ENCODE measurements around the gene TPH2.

TPH2 gene

DNA sequence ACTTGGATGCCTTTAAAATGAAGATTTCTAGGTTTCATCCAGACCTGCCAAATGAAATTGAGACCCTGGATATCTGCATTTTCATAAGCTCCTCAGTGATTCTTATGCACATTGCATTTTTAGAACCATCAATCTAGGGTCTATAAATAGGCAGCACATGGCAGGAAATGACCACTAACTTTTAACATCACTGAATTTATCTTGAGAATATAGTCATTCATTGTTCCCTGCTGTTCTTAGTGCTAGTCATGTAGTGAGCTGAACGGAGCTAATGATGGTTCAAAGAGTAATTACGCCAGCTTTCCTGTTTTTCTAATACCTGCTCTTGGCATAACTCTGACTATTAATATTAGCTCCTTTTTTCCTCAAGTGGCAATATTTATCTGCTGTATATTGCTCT is 91.6 kb downstream of the TPH2 start:
- DNase-seq (ENCODE audit: extremely low read depth in 1 of 2, low read depth in 1 of 2) = no peak

DNA sequence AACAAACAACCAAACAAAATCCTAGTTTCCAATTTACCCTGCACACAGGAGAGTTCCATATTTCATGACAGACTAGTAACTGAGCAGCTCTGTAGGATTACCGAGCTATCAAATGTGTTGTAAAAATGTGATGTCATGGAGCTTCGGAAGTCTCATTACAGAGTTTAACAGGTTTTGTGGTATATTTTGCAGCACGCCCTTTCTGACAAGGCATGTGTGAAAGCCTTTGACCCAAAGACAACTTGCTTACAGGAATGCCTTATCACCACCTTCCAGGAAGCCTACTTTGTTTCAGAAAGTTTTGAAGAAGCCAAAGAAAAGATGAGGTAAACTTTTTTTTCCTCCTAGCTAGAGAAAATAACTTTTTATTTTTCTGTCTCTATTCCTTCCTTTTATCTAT is 92.4 kb downstream of the TPH2 start:
- no peak for DNase-seq (ENCODE audit: extremely low read depth in 1 of 2, low read depth in 1 of 2)

DNA sequence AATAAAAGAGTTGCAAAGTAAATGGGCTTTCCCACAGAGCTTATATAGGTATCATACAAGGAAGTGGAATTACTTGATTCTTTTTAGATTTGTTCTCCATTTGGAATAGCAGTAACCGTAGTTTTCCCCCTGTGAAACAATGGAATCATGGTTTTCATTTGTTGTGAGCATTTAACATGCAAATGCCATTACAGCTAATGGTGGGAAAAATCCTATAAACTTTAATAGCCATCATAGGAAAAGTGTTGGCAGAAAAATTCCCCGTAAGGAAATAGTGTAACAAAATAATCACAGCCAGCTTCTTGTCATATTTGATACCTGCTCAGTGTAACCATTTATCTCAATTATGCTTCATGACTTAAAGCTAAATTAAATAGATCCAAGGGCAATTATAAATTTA is 95.3 kb downstream of the TPH2 start:
- no peak for DNase-seq (ENCODE audit: extremely low read depth in 1 of 2, low read depth in 1 of 2)

DNA sequence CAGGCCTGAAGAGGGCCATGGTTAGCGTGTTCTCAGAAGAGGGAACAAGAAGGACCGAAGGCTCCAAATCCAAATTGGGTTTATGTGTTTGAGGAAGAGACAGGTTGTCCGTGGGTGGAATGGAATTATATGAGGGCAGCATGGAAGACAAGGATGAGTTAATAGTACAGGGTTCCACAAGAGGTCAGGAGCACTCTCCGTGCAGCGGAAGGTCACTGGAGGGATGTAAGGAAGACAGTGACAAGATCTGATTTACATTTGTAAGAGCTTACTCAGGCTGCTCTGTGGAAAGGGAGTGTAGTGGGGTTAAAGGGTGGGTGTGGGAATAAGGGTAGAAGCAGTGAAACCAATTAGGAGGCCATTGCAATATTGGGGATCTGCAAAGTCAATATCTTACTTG is 97.0 kb downstream of the TPH2 start:
- DNase-seq (ENCODE audit: extremely low read depth in 1 of 2, low read depth in 1 of 2) = no peak

DNA sequence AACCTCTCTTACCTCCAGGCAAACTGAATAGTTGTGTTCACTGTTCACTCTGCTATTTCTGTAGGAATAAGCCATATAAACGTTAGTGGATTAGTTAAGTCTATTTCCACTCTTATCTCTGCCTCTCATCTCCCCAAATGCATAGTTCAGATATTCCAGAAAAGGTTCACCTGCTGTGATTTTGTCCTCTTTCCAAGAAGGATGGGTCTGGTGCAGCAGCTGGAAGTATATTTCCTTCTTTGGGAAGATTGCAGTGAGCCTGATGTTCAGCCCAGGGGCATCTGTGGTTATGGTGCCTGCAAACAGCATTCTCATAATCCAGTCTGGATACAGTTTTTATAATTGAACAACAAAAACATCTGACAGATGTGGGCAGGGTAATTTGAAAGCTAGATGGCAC is 97.7 kb downstream of the TPH2 start:
- DNase-seq (ENCODE audit: extremely low read depth in 1 of 2, low read depth in 1 of 2) = no peak

DNA sequence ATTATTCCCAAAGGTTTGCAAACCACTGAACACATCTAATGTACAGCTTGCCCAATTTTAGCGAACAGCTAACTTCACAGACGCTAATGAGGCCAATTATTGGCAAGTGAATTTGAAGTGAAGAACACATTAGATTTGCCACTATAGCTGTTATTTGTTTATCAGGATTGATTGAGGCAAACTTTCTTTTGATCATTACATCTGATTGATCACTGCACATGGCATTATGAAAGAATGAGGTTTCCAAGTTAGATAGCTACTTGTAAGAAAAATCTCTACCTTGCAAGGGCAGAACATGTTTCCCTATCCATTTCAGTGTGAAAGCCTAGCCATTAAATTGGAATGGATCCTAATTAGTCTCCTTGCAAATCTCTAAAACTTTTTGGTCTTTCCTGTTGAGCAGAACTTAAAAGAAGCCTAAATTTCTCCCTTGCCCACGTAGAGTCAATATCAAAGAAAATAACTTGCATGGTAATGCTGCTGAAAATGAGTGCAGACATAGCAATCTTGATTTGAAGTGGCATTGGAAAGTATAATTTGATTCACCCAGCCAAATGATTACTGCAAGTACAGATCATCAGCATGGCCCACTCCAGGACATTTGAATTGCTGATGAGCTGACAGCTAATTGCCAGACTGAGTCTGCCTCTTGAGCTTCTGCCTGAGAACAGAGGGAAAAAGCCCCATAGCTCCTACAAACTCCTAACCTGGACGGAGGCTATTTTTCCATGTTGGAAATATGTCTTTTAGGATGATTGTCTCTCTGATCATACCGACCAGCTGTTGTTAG is 98.6 kb downstream of the TPH2 start:
- no peak for DNase-seq (ENCODE audit: extremely low read depth in 1 of 2, low read depth in 1 of 2)

DNA sequence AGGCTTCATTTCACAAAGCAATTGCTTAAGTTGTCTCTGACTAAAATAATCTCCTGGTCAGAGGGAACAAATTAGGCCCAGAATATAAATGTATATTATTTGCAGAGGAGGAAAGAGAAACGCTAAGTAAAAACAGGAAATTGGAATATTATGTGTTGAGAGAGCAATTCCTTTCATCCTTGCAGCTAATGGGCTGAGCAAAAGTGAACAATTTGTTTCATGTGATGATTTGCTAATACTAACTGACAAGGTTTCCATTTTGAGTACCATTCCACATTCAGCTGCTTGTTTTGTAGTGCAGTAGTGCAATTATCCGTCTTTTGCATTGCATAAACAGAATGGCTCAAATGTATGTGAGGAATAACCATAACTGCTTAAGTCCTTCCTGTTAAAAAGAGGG is 103.2 kb downstream of the TPH2 start:
- no peak for DNase-seq (ENCODE audit: extremely low read depth in 1 of 2, low read depth in 1 of 2)

DNA sequence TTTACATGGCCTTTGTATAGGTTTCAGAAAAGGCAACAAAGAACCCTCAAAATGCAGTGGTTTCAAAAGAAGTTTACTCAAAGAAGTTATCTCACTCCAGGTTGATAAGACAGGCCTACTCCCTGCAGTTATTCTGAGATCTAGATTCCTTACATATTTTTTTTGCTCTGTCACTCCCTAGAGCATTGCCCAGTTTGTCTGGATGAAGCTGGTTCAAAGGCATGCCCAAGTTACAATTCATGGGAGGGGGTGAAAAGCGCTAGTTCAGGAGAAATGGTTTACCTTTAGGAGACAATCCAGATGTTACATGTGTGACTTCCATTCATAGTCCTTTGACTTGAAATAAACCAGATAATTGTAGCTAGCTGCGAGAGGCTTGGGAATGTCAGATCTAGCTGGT is 115.0 kb downstream of the TPH2 start:
- no peak for DNase-seq (ENCODE audit: extremely low read depth in 1 of 2, low read depth in 1 of 2)

DNA sequence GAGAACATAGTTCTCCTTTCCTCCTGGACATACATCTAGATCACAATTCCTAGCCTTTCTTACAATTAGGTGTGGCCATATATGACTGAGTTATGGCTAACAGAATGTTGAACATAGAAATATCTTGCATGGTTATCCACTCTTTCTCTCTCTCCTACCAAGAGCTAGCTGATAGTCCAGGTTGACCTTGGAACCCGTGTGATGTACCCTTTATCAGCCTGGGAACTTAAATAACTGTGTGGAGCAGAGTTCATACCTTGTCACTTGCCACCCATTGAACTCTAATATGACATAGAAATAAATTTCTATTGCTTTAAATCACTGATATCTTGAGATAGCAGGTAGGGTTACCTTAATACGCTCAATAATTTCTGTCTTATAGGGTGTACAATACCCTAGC is 115.9 kb downstream of the TPH2 start:
- no peak for DNase-seq (ENCODE audit: extremely low read depth in 1 of 2, low read depth in 1 of 2)

DNA sequence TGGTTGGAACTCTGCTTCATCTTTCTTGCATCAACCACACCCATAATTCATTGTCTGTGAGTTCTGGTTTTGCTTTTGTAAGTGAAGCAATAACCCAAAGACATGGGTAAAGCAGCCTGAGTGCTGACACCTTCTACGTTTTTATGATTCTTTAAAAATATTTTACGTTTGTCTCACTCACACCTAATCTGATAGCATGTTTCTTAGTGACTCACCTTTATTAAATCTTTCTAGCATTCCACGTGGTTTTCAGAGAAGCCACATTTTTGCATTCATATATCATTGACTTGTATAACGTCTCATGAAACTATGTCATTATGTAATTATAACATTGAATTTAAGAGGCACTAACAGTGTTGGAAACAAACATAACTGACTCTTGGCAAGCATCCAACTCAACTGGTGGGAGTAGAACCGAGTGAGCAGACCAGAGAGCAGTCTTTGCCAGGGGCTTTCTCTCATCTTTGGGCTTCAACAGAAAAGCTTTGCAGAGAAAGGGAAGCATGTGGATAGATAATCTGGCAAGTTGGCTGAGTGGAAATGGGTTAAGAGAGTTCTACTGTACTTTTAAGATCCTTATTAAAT is 118.8 kb downstream of the TPH2 start:
- DNase-seq (ENCODE audit: extremely low read depth in 1 of 2, low read depth in 1 of 2) = no peak

DNA sequence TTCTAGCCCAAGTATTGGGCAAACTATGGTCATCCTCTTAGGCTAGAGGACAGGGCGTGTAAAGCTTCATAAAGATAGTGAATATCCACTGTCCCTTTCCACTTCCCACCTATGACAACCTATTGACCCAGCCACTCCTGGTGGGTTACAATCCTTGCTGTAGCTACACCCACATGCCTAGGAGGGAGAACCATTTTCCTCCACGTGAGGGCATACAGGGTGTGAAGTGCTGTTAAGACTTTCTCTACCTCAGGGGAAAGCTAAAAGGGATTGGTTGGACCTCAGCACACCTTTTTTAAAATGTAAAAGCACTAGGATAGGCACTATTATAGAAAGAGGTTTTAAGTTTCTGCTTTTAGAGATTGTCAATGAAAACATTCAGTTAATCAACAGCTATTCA is 124.4 kb downstream of the TPH2 start:
- no peak for DNase-seq (ENCODE audit: extremely low read depth in 1 of 2, low read depth in 1 of 2)

DNA sequence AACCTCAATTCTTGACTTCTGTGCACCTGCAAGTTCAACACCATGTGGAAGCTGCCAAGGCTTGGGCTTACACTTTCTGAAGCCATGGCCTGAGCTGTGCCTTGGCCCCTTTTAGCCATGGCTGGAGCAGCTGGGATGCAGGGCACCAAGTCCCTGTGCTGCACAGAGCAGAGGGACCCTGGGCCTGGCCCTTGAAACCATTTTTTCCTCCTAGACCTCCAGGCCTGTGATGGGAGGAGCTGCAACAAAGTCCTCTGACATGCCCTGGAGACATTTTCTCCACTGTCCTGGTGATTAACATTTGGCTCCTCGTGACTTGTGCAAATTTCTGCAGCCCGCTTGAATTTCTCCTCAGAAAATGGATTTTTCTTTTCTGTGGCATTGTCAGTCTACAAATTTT is 132.4 kb downstream of the TPH2 start:
- DNase-seq (ENCODE audit: extremely low read depth in 1 of 2, low read depth in 1 of 2) = no peak

DNA sequence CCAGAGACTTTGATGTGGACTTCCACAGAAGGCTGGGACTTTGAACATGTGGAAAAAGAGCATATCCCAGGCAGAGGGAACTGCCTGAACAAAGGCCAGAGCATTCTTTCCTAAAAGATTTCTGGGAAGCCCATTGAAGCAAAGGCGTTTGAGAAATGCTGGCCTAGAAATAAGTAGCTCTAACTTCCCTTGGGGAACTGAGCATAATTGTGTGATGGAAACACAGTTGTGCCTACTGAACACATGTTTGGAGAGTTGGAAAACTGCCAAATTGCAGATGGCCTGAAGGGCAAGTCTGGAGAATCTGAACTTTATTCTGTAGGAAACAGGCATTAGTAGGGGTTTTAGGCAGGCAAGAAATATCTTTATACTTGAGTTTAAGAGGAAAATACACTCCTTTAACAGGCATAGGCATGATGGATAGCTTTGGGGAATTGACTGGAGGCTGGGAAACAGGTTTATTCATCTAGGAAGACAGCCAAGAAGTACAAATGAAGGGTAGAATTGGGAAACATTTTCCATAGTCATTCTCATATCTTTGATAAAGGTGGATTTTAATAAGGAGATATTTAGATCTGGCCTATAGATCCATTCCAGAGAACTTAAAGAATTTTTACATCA is 134.1 kb downstream of the TPH2 start:
- DNase-seq (ENCODE audit: extremely low read depth in 1 of 2, low read depth in 1 of 2) = no peak

DNA sequence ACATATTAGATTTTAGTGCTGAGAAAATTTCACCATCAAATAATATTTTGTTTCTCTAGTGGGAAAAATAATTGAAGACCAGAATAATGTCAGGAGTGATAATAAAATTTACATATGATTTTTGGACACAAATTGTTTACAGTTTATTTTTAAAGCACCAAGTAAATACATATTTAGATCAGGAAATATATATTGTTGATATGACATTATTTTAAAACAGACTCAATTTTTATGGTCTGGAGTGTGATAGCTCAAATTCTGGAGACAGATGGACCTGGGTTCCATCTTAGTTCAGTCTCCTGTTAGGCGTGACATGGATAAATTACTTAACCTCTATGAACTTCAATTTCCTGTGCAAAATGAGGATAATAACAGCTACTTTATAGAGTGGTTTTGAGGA is 135.4 kb downstream of the TPH2 start:
- DNase-seq (ENCODE audit: extremely low read depth in 1 of 2, low read depth in 1 of 2) = no peak

DNA sequence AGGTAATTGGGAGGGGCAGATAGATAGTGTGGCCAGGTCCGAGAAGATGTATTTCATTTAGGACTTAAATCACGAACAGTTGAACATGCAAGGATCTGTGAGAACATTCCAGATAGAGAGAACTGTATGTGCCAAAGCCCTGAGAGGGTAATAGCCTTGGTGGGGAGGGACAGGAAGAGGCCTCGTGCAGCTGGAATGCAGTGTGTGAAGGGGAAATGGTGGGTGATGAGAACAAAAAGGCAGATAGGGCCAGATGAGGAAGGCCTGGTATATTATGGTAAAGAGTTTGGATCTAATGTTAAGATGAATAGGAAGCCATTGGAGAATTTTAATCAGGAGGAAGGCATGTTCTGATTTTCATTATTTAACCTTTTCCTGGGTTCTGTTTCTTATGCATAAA is 136.3 kb downstream of the TPH2 start:
- no peak for DNase-seq (ENCODE audit: extremely low read depth in 1 of 2, low read depth in 1 of 2)

DNA sequence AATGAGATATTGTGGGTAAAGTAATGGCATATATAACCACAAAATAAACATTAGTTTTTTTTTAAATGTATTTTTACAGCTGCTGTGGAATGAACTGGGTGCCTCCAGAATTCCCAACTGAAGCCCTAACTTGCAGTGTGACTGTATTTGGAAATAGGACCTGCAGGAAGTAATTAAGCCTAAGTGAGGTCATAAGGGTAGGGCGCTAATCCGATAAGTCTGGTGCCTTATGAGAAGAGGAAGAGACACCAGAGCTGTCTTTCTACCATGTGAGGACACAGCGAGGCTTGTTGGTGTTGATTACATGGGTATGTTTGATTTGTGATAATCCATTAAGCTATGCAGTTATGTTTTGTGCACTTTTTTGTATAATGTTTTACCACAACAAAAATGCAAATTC is 136.8 kb downstream of the TPH2 start:
- DNase-seq (ENCODE audit: extremely low read depth in 1 of 2, low read depth in 1 of 2) = no peak

DNA sequence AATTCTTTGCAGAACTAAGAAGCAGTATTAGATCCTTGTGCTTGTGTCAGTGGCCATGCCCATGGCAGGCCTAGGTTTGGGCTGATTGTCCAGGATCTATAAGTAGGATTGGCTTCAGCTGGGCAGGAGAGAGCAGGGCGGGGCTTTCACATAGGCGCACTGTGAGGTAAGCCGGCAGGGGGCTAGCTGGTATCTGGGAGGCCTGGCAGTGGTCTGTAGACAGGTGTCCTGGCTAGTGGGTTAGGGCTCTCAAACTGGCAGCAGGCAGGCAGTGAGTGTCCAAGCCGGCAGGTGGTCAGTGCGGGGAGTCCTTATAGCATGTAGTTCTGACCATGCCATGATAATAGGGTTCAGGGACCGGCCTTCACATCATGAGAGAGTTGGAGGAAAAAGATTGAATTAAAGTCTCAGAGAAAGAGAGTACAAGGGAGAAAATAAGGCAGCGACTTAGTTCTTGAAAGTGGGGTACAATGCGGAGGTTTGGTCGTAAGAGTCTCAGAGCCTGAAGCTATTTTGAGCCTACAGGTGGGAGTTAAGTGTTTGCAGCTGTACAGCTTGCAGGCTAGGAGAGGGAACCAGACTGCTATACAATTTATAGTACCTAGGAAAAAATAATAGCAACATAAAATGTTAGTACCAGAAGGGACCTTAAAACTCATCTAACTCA is 137.4 kb downstream of the TPH2 start:
- DNase-seq (ENCODE audit: extremely low read depth in 1 of 2, low read depth in 1 of 2) = no peak

DNA sequence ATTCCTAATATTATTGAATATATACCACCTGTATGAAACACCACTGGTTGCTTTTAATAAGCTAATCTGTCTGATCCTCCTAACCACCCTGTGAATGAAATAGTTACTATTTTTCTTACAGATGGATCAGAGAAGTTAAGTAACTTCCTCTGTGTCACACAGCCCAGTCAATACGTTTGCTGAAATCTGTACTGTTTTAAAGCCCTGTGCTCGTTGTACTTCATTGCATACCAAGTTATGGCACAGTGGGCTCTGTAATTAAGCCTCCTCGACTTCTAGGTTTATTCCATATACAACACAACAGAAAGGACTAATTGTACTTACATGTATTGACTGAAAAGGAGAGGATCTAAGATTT is 137.9 kb downstream of the TPH2 start:
- DNase-seq (ENCODE audit: extremely low read depth in 1 of 2, low read depth in 1 of 2) = no peak

DNA sequence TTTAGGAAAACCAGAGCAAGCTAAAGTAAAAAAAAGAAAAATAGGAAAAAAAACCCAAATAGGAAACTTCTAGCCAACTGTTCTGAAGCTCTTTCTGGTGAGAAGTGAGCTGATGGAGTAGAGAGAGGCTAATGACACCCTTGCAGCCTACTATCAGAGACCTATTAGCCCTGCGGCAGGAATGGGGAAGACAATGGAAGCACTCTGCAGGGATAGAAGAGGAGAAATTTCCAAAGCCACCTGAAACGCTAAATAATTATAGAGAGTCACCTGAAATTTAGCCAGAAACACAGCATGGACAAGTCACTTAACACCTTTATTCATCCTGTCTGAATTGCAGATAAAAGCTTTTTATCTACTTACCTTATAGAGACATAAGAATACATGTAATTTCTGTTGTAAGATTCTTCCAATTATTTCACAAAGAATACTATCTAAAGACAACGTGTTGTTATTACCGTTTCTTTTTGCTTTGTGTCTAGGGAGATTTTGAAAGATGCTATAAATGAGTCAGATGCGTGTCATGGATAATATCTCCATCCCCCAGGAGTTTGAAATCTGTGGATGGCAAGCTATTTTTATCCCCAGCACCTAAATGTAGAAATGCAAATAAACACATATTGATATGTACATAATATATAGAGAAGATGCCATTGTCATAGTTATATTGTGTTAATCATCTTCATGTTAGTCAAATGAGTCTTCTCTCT is 138.6 kb downstream of the TPH2 start:
- DNase-seq (ENCODE audit: extremely low read depth in 1 of 2, low read depth in 1 of 2) = no peak

DNA sequence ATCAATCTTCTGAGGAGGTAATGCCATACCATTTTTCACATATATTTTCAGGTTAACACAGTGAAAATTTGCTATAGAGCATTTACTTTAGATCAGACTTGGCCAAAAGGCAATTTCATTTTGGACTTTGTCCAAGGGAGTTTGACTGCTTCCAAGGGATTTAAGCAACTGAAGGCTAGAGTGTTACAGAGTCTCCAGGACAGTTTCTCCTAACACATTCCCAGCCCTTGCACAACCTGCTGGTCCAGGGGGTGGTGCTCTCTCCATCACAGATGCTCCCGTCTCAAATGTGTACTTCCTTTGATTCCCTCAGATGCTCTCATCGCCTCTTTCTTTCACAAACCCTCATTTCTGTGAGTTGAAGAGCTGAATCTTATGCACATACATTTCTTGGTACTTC is 143.1 kb downstream of the TPH2 start:
- no peak for DNase-seq (ENCODE audit: extremely low read depth in 1 of 2, low read depth in 1 of 2)
